Keratinocyte (primary cell): ENCODE measurements around the gene NDUFAF2. TPM values are rescaled to one million over a fixed set of nuclear protein-coding genes. Genes with fewer than 3 reads are reported as not detected.

Experiments
- DNase-seq: peaks from one replicate; pipeline ENCODE4 v3.0.0-alpha.2; 2011; ENCODE audit warnings: low read depth, missing footprints, low spot score
- FAIRE-seq: peaks from 2 replicates; lab custom pipeline; 2011; peaks lifted over from hg19 to GRCh38; lab: Jason Lieb, UNC
- H2AFZ ChIP-seq: 2 replicates; pipeline ENCODE4 v1.6.0; 2012; ENCODE audit warnings: low read length, control low read depth, inconsistent platforms; ENCODE audit not compliant: control insufficient read depth
- H3K27ac ChIP-seq: 2 replicates; pipeline ENCODE4 v1.5.1; 2011; ENCODE audit warnings: low read length; ENCODE audit not compliant: control insufficient read depth, insufficient read depth
- H3K27me3 ChIP-seq: 3 replicates; pipeline ENCODE4 v1.6.0; 2011; ENCODE audit warnings: low read length; ENCODE audit not compliant: control insufficient read depth, insufficient read depth; ENCODE audit errors: extremely low read depth
- H3K36me3 ChIP-seq, 2 experiments: 2 replicates in 1 of 2; 3 replicates in 1 of 2; pipeline ENCODE4 v1.5.1; 2011; ENCODE audit warnings: low read length in 2 of 2, mild to moderate bottlenecking in 1 of 2; ENCODE audit not compliant: control insufficient read depth in 2 of 2, insufficient read depth in 2 of 2; ENCODE audit errors: extremely low read depth in 1 of 2
- H3K4me1 ChIP-seq: 3 replicates; pipeline ENCODE4 v1.5.1; 2011; ENCODE audit warnings: low read length; ENCODE audit not compliant: control insufficient read depth, insufficient read depth; ENCODE audit errors: extremely low read depth
- H3K4me2 ChIP-seq: 3 replicates; pipeline ENCODE4 v1.6.0; 2011; ENCODE audit warnings: low read depth, low read length; ENCODE audit not compliant: control insufficient read depth, insufficient read depth; ENCODE audit errors: extremely low read depth
- H3K4me3 ChIP-seq, 3 experiments: fragments of 200-600 bp in 1 of 3; sonication (generic) in 1 of 3; 2 replicates in 2 of 3; 3 replicates in 1 of 3; pipeline ENCODE4 v1.5.1; 2011 to 2016; ENCODE audit warnings: low read length in 3 of 3, mild to moderate bottlenecking in 3 of 3, control low read depth in 2 of 3, inconsistent platforms in 1 of 3, low read depth in 1 of 3, mixed read lengths in 1 of 3, mixed run types in 1 of 3, moderate library complexity in 1 of 3; ENCODE audit not compliant: control insufficient read depth in 2 of 3, insufficient read depth in 2 of 3; ENCODE audit errors: extremely low read depth in 1 of 3
- H3K79me2 ChIP-seq: 2 replicates; pipeline ENCODE4 v1.6.0; 2012; ENCODE audit warnings: low read length; ENCODE audit not compliant: control insufficient read depth, insufficient read depth
- H3K9ac ChIP-seq: 3 replicates; pipeline ENCODE4 v1.6.0; 2011; ENCODE audit warnings: low read length; ENCODE audit not compliant: control insufficient read depth, insufficient read depth; ENCODE audit errors: extremely low read depth
- H3K9me1 ChIP-seq: 3 replicates; pipeline ENCODE4 v1.6.0; 2011; ENCODE audit warnings: low read length; ENCODE audit not compliant: control insufficient read depth, insufficient read depth; ENCODE audit errors: extremely low read depth
- H3K9me3 ChIP-seq: 2 replicates; pipeline ENCODE4 v1.5.1; 2012; ENCODE audit warnings: low read depth, low read length; ENCODE audit not compliant: control insufficient read depth
- H4K20me1 ChIP-seq: 3 replicates; pipeline ENCODE4 v1.6.0; 2011; ENCODE audit warnings: low read length; ENCODE audit not compliant: control insufficient read depth, insufficient read depth; ENCODE audit errors: extremely low read depth
- EZH2 ChIP-seq: IDR thresholded peaks from one replicate; pipeline ENCODE4 v1.6.1; 2012; ENCODE audit warnings: inconsistent platforms, mild to moderate bottlenecking, low read length, moderate library complexity
- dilution Hi-C: fragments of 300-500 bp; cut with MboI; formaldehyde crosslinking; loops from one replicate; pipeline ENCODE4 v1.7.0; 2020; ENCODE audit warnings: low sequenced_read_pairs; ENCODE audit not compliant: extremely low pct_ligation_motif_present
- polyA plus RNA-seq, 5 experiments: library from polyadenylated mRNA; depleted of rRNA in 3 of 5; stranded (reverse) in 3 of 5; stranded (forward) in 1 of 5; unstranded in 1 of 5; fragments of >200 nt; gene quantifications; 1 replicate in 1 of 5; 2 replicates in 3 of 5; 3 replicates in 1 of 5; pipeline versions ENCODE4 v1.2.1 to v1.2.3, GENCODE V29; 2011 to 2012; ENCODE audit warnings: missing spikeins in 2 of 5, low read depth in 1 of 5, low replicate concordance in 1 of 5
- TF ChIP-seq, protein P1 (sequence below), 3 experiments: IDR thresholded peaks in 1 of 3; conservative IDR thresholded peaks in 1 of 3; optimal IDR thresholded peaks in 1 of 3; 2 replicates in 2 of 3; 3 replicates in 1 of 3; pipeline versions ENCODE3 to v1.5.1; 2011; ENCODE audit warnings: low read length in 3 of 3, mild to moderate bottlenecking in 3 of 3, moderate library complexity in 2 of 3, control low read depth in 1 of 3, inconsistent platforms in 1 of 3; ENCODE audit not compliant: insufficient read depth in 2 of 3; ENCODE audit errors: extremely low read depth in 1 of 3

Gene NDUFAF2
- polyA plus RNA-seq, 1 donor (not counting 4 experiments of a cell fraction or from before 2014, with no cell fraction given) = 62.3 TPM

DNA sequence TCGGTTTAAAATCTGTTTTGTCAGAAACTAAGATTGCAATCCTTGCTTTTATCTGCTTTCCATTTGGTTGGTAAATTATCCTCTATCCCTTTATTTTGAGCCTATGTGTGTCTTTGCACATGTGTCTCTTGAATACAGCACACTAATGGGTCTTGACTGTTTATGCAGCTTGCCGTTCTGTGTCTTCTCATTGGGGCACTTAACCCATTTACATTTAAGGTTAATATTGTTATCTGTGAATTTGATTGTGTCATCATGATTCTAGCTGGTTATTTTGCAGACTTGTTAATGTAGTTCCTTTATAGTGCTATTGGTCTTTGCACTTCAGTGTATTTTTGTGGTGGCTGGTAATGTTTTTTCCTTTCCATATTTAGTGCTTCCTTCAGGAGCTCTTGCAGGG is 253.6 kb downstream of the NDUFAF2 start:
- dilution Hi-C loops = no loop called here
- Histone ChIP-seq H3K27ac (no peak overlapping the region), H3K4me3 (no peak overlapping the region), H4K20me1 (no peaks in the 10 kb centered on the region), H3K9me1 (no peaks in the 10 kb centered on the region), H3K9ac (no peak overlapping the region), H3K4me1 (no peaks in the 10 kb centered on the region), H2AFZ (no peak overlapping the region), H3K36me3 (no peaks in the 10 kb centered on the region), H3K4me2 (no peak overlapping the region), H3K79me2 (no peaks in the 10 kb centered on the region), H3K9me3 (no peaks in the 10 kb centered on the region), H3K27me3 (peaks cover 4% of the 10 kb centered on the region)
- no peak for DNase-seq
- no peak for FAIRE-seq
- no peak for TF ChIP-seq EZH2
- TF ChIP-seq, protein P1, sequence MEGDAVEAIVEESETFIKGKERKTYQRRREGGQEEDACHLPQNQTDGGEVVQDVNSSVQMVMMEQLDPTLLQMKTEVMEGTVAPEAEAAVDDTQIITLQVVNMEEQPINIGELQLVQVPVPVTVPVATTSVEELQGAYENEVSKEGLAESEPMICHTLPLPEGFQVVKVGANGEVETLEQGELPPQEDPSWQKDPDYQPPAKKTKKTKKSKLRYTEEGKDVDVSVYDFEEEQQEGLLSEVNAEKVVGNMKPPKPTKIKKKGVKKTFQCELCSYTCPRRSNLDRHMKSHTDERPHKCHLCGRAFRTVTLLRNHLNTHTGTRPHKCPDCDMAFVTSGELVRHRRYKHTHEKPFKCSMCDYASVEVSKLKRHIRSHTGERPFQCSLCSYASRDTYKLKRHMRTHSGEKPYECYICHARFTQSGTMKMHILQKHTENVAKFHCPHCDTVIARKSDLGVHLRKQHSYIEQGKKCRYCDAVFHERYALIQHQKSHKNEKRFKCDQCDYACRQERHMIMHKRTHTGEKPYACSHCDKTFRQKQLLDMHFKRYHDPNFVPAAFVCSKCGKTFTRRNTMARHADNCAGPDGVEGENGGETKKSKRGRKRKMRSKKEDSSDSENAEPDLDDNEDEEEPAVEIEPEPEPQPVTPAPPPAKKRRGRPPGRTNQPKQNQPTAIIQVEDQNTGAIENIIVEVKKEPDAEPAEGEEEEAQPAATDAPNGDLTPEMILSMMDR (optimal IDR thresholded peaks at IDR 0.05 in 1 of 3, IDR thresholded peaks at IDR 0.05 in 1 of 3, conservative IDR thresholded peaks at IDR 0.05 in 1 of 3; ENCODE audit: extremely low read depth in 1 of 3, insufficient read depth in 2 of 3, low read length in 3 of 3) = no peak

DNA sequence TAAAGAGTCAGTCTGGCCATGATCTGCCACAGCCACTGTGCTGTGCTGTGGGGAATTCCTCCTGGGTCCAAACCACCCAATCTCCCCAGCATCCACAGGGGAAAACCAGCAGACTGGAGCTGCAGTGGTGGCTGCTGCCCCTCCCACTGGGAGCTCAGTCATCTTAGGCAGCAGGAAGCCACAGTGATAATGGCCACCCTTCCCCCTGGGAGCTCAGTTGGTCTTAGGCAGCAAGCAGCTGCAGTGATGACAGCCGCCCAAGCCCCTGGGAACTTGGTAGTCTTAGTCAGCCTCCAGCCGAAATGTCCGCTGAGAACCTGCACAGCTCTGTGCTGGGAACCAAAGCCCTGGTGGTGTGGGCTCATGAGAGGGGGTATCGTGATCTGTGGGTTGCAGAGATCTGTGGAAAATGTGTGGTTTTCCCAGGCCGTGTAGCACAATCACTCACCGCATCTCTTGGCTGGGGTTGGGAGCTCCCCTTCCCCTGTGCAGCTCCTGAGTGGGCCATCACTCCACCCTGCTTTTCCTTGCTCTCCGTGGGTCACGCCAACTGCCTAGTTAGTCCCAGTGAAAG is 255.7 kb downstream of the NDUFAF2 start:
- FAIRE-seq (no peak), DNase-seq (no peak)
- no peaks in the 10 kb centered on the region for H3K4me1 ChIP-seq
- H3K9me1 ChIP-seq = no peaks in the 10 kb centered on the region
- TF ChIP-seq, protein P1 (optimal IDR thresholded peaks at IDR 0.05 in 1 of 3, IDR thresholded peaks at IDR 0.05 in 1 of 3, conservative IDR thresholded peaks at IDR 0.05 in 1 of 3; ENCODE audit: extremely low read depth in 1 of 3, insufficient read depth in 2 of 3, low read length in 3 of 3) = no peak
- TF ChIP-seq EZH2 = no peak
- peaks cover 2% of the 10 kb centered on the region for H3K9me3 ChIP-seq
- no peak overlapping the region for H2AFZ ChIP-seq
- H3K36me3 ChIP-seq = no peaks in the 10 kb centered on the region
- dilution Hi-C loops = no loop called here
- no peak overlapping the region for H3K4me2 ChIP-seq
- H3K9ac ChIP-seq = no peak overlapping the region
- H3K27me3 ChIP-seq = peaks cover 4% of the 10 kb centered on the region
- no peaks in the 10 kb centered on the region for H4K20me1 ChIP-seq
- H3K4me3 ChIP-seq = no peak overlapping the region
- H3K27ac ChIP-seq = no peak overlapping the region
- no peaks in the 10 kb centered on the region for H3K79me2 ChIP-seq
